SK-N-SH (cell line): ENCODE measurements around the gene DRD2. TPM values are rescaled to one million over a fixed set of nuclear protein-coding genes. Genes with fewer than 3 reads are reported as not detected.

ENCODE experiments used
- CTCF ChIA-PET: fragments of 300-600, 350-600 bp; formaldehyde crosslinking; extraction: SDS; loops from one replicate; lab custom pipeline; 2021; lab: Yijun Ruan, JAX
- POLR2A ChIA-PET: fragments of 350-600 bp; sonication (Branson Sonifier 250); formaldehyde crosslinking; extraction: SDS; loops from one replicate; lab custom pipeline; 2020; ENCODE audit warnings: antibody characterized with exemption, inconsistent platforms; lab: Yijun Ruan, JAX
- DNase-seq: peaks from one replicate; pipeline ENCODE4 v3.0.0; 2012
- H2AFZ ChIP-seq: fragments of 200-600 bp; sonication (generic); 2 replicates; pipeline ENCODE4 v1.8.1; 2016; ENCODE audit warnings: antibody characterized with exemption, mild to moderate bottlenecking, low read depth
- H3F3A ChIP-seq: fragments of 200-600 bp; sonication (generic); replicated peaks from 2 replicates; pipeline ENCODE3; 2016; ENCODE audit warnings: antibody characterized with exemption, mild to moderate bottlenecking; ENCODE audit not compliant: insufficient read depth
- H3K27ac ChIP-seq, 2 experiments: fragments of 200-500 bp in 1 of 2; fragments of 200-600 bp in 1 of 2; sonication (Bioruptor generic) in 1 of 2; sonication (generic), shearing (Covaris generic) in 1 of 2; 2 replicates each; pipeline versions ENCODE4 v1.5.1 to v1.6.1; 2014 to 2016; ENCODE audit warnings: low read depth in 2 of 2, inconsistent platforms in 1 of 2, low read length in 1 of 2, mild to moderate bottlenecking in 1 of 2, mixed read lengths in 1 of 2
- H3K27me3 ChIP-seq: fragments of 200-600 bp; sonication (generic), shearing (Covaris generic); 2 replicates; pipeline ENCODE4 v1.6.1; 2016; ENCODE audit warnings: mixed run types; ENCODE audit not compliant: insufficient read depth
- H3K36me3 ChIP-seq, 2 experiments: fragments of 200-500 bp in 1 of 2; fragments of 200-600 bp in 1 of 2; sonication (Bioruptor generic) in 1 of 2; sonication (generic) in 1 of 2; replicated peaks in 1 of 2; 2 replicates each; pipeline versions ENCODE3 to v1.5.1; 2014 to 2016; ENCODE audit warnings: low read length in 1 of 2, mild to moderate bottlenecking in 1 of 2; ENCODE audit not compliant: insufficient read depth in 2 of 2, control insufficient read depth in 1 of 2
- H3K4me1 ChIP-seq, 2 experiments: fragments of 200-500 bp in 1 of 2; fragments of 200-600 bp in 1 of 2; sonication (Bioruptor generic) in 1 of 2; sonication (generic), shearing (Covaris generic) in 1 of 2; 2 replicates each; pipeline versions ENCODE4 v1.5.1 to v1.6.1; 2014 to 2016; ENCODE audit warnings: low read depth in 1 of 2, low read length in 1 of 2, mixed run types in 1 of 2; ENCODE audit not compliant: insufficient read depth in 2 of 2, control insufficient read depth in 1 of 2
- H3K4me2 ChIP-seq: fragments of 200-600 bp; sonication (generic), shearing (Covaris generic); 2 replicates; pipeline ENCODE4 v1.6.1; 2017; ENCODE audit warnings: mixed run types
- H3K4me3 ChIP-seq, 2 experiments: fragments of 200-500 bp in 1 of 2; fragments of 200-600 bp in 1 of 2; sonication (Bioruptor generic) in 1 of 2; sonication (generic), shearing (Covaris generic) in 1 of 2; 2 replicates each; pipeline versions ENCODE4 v1.5.1 to v1.8.1; 2014 to 2016; ENCODE audit warnings: low read depth in 2 of 2, inconsistent platforms in 1 of 2, low read length in 1 of 2, mild to moderate bottlenecking in 1 of 2, mixed read lengths in 1 of 2, moderate library complexity in 1 of 2
- H3K79me2 ChIP-seq: fragments of 200-600 bp; sonication (generic); 2 replicates; pipeline ENCODE4 v1.8.1; 2017; ENCODE audit warnings: mild to moderate bottlenecking; ENCODE audit not compliant: insufficient read depth
- H3K9ac ChIP-seq: fragments of 200-600 bp; sonication (generic); 2 replicates; pipeline ENCODE4 v1.6.1; 2017; ENCODE audit warnings: mixed run types
- H3K9me2 ChIP-seq: fragments of 200-600 bp; sonication (generic); 2 replicates; pipeline ENCODE4 v1.6.1; 2017; ENCODE audit warnings: mixed run types
- H3K9me3 ChIP-seq: fragments of 200-600 bp; sonication (generic); 2 replicates; pipeline ENCODE4 v1.6.1; 2017; ENCODE audit warnings: mixed run types, mild to moderate bottlenecking, moderate library complexity
- H4K20me1 ChIP-seq: fragments of 200-600 bp; sonication (generic); 2 replicates; pipeline ENCODE4 v1.6.1; 2017; ENCODE audit warnings: mild to moderate bottlenecking, mixed run types; ENCODE audit not compliant: insufficient read depth
- ELF1 ChIP-seq: IDR thresholded peaks from 2 replicates; pipeline ENCODE4 v1.4.0; 2012
- EP300 ChIP-seq, 2 experiments: IDR thresholded peaks; 2 replicates each; pipeline versions ENCODE4 v1.4.0 to v1.6.1; 2012; ENCODE audit warnings: borderline replicate concordance in 1 of 2, low read depth in 1 of 2, low read length in 1 of 2
- EZH2phosphoT487 ChIP-seq: fragments of 200-600 bp; sonication (generic); IDR thresholded peaks from 2 replicates; pipeline ENCODE4 v1.6.1; 2017; ENCODE audit warnings: low read depth, mixed run types, mild to moderate bottlenecking, antibody characterized with exemption, moderate library complexity, borderline replicate concordance
- FOSL2 ChIP-seq: IDR thresholded peaks from 2 replicates; pipeline ENCODE4 v1.4.0; 2012; ENCODE audit warnings: low read depth, mild to moderate bottlenecking, moderate library complexity, borderline replicate concordance
- GATA2 ChIP-seq: sonication (generic); formaldehyde crosslinking; IDR thresholded peaks from 2 replicates; pipeline ENCODE4 v1.5.0; 2020; ENCODE audit warnings: mild to moderate bottlenecking, missing genetic modification reagents
- IRF3 ChIP-seq: fragments of 150-350 bp; IDR thresholded peaks from 2 replicates; pipeline ENCODE4 v1.6.1; 2016; ENCODE audit warnings: mild to moderate bottlenecking, low read depth, low read length
- MEF2A ChIP-seq: IDR thresholded peaks from 2 replicates; pipeline ENCODE4 v1.4.0; 2012; ENCODE audit warnings: low read depth, borderline replicate concordance
- MXI1 ChIP-seq: IDR thresholded peaks from 2 replicates; pipeline ENCODE4 v1.6.1; 2012; ENCODE audit warnings: mild to moderate bottlenecking, low read depth, low read length, improper control_type of control experiment
- NRF1 ChIP-seq: IDR thresholded peaks from 2 replicates; pipeline ENCODE4 v1.6.1; 2012; ENCODE audit warnings: low read depth, mild to moderate bottlenecking, low read length
- RXRA ChIP-seq: IDR thresholded peaks from 2 replicates; pipeline ENCODE4 v1.4.0; 2012; ENCODE audit warnings: low read depth, mild to moderate bottlenecking, borderline replicate concordance
- SIN3A ChIP-seq: IDR thresholded peaks from 2 replicates; pipeline ENCODE4 v1.6.1; 2012; ENCODE audit warnings: low read depth, mild to moderate bottlenecking, low read length, moderate library complexity, borderline replicate concordance
- SMC3 ChIP-seq: IDR thresholded peaks from 2 replicates; pipeline ENCODE4 v1.6.1; 2012; ENCODE audit warnings: low read depth, low read length, improper control_type of control experiment
- TEAD4 ChIP-seq: IDR thresholded peaks from 2 replicates; pipeline ENCODE4 v1.4.0; 2012; ENCODE audit warnings: mild to moderate bottlenecking, borderline replicate concordance; ENCODE audit not compliant: insufficient read depth
- USF1 ChIP-seq: IDR thresholded peaks from 2 replicates; pipeline ENCODE4 v1.4.0; 2012; ENCODE audit warnings: low read depth, borderline replicate concordance
- YY1 ChIP-seq: IDR thresholded peaks from 2 replicates; pipeline ENCODE4 v1.4.0; 2012; ENCODE audit warnings: low read depth, mild to moderate bottlenecking
- ZBTB33 ChIP-seq: IDR thresholded peaks from 2 replicates; pipeline ENCODE4 v1.4.0; 2012; ENCODE audit warnings: low read depth, borderline replicate concordance
- WGBS: methylation state at CpG from one replicate; pipeline ENCODE4 v1.1.6; 2017; ENCODE audit warnings: low lambda C conversion rate; 5-methylcytosine and 5-hydroxymethylcytosine counted together
- polyA plus RNA-seq, 3 experiments: library from polyadenylated mRNA; depleted of rRNA; stranded (reverse); fragments of >200 nt; gene quantifications; 2 replicates each; pipeline ENCODE4 v1.2.3, GENCODE V29; 2012

Gene DRD2
- polyA plus RNA-seq, 1 of the 3 experiments (the other 2 are of a cell fraction) = 0.10 TPM

GRCh38 chr11:113397212-113397611 is 78.0 kb downstream of the DRD2 start:
- Histone ChIP-seq H3K4me3 (no peak overlapping the region), H3K27me3 (no peaks in the 10 kb centered on the region), H3K4me1 (peaks cover 0 to 21% of the 10 kb centered on the region in 2 experiments; a peak in 1 of 4 replicates), H3K9ac (no peak overlapping the region), H3K79me2 (no peaks in the 10 kb centered on the region), H4K20me1 (no peaks in the 10 kb centered on the region), H2AFZ (no peak overlapping the region), H3K9me3 (no peaks in the 10 kb centered on the region), H3K9me2 (no peaks in the 10 kb centered on the region), H3F3A (no peaks in the 10 kb centered on the region), H3K36me3 (no peaks in the 10 kb centered on the region), H3K4me2 (no peak overlapping the region), H3K27ac (no peak overlapping the region)
- WGBS = 27% methylated on average over 3 of the region's 7 CpGs
- ChIA-PET CTCF (interaction anchor here (1.2 kb wide), 1 partner anchor 12 kb away, joined by 3 read pairs; no protein-coding TSS in a partner anchor), POLR2A (no interaction called here)
- no peak for DNase-seq
- TF ChIP-seq SIN3A = no peak
- no peak for TF ChIP-seq TEAD4
- TF ChIP-seq USF1 = no peak
- TF ChIP-seq NRF1 = no peak
- TF ChIP-seq YY1 = no peak
- TF ChIP-seq FOSL2 = no peak
- TF ChIP-seq EZH2phosphoT487 = no peak
- TF ChIP-seq ELF1 = no peak
- TF ChIP-seq IRF3 = no peak
- TF ChIP-seq RXRA = no peak
- no peak for TF ChIP-seq GATA2 (CRISPR knock-in tag)
- TF ChIP-seq MXI1 = no peak
- TF ChIP-seq SMC3 = no peak
- no peak for TF ChIP-seq EP300 (IDR thresholded peaks at IDR 0.05; ENCODE audit: borderline replicate concordance in 1 of 2, low read depth in 1 of 2, low read length in 1 of 2)
- TF ChIP-seq ZBTB33 = no peak
- TF ChIP-seq MEF2A = no peak
